AG04449 (cell line): ENCODE measurements around the gene HSD17B1.

Source experiments
- CTCF ChIA-PET: fragments of 350-600 bp; formaldehyde crosslinking; extraction: SDS; loops from one replicate; lab custom pipeline; 2021; ENCODE audit warnings: antibody characterized with exemption; lab: Yijun Ruan, JAX
- POLR2A ChIA-PET: fragments of 400-600, 350-600 bp; formaldehyde crosslinking; extraction: SDS; loops from one replicate; lab custom pipeline; 2020; ENCODE audit warnings: antibody characterized with exemption, inconsistent platforms; lab: Yijun Ruan, JAX
- DNase-seq: peaks from one replicate; pipeline ENCODE4 v3.0.0-alpha.2; 2010; ENCODE audit warnings: low read depth, low spot score
- H3K4me3 ChIP-seq: 2 replicates; pipeline ENCODE4 v1.5.1; 2011; ENCODE audit warnings: low read depth, mild to moderate bottlenecking, control low read depth, low read length
- TF ChIP-seq, protein P1 (sequence below): IDR thresholded peaks from one replicate; pipeline ENCODE4 v1.5.1; 2011; ENCODE audit warnings: mild to moderate bottlenecking, moderate library complexity, low read length, control low read depth, inconsistent platforms; ENCODE audit not compliant: insufficient read depth; ENCODE audit errors: missing control alignments

HSD17B1 gene

DNA sequence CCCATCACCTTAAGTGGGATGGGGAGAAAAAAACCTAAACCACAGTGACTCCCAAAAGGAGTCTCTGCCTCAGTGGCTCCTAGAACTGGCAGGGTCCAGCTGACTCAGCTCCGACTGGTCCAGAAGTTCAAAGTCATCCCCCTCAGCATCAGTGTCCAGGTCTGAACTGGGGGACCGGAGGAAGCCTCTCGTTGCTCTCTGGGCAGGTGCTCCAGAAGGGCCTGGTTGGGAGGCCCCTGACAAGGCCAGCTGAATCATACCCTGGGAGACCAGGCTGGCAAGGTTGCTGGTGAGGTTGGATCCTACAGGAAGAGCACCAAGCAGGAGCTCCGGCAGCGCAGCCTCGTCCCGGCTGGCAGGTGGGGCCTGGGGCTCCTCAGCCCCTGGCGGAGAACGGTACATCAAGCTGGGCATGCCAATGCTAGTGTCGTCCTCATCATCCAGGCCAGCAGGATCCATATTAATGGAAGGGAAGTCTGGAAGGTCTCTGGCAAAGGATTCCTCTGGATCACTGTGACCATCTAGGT is 29.1 kb downstream of the HSD17B1 start:
- ChIA-PET CTCF (interaction anchor here (2.2 to 5.0 kb wide), 3 partner anchors 27 to 102 kb away, joined by 8 to 42 read pairs (median 10); partner anchors contain the start of genes CNTNAP1, RETREG3 and TUBG1), POLR2A (no interaction called here)
- no peak overlapping the region for H3K4me3 ChIP-seq
- DNase-seq, result no peak
- TF ChIP-seq, protein P1, sequence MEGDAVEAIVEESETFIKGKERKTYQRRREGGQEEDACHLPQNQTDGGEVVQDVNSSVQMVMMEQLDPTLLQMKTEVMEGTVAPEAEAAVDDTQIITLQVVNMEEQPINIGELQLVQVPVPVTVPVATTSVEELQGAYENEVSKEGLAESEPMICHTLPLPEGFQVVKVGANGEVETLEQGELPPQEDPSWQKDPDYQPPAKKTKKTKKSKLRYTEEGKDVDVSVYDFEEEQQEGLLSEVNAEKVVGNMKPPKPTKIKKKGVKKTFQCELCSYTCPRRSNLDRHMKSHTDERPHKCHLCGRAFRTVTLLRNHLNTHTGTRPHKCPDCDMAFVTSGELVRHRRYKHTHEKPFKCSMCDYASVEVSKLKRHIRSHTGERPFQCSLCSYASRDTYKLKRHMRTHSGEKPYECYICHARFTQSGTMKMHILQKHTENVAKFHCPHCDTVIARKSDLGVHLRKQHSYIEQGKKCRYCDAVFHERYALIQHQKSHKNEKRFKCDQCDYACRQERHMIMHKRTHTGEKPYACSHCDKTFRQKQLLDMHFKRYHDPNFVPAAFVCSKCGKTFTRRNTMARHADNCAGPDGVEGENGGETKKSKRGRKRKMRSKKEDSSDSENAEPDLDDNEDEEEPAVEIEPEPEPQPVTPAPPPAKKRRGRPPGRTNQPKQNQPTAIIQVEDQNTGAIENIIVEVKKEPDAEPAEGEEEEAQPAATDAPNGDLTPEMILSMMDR, result no peak

DNA sequence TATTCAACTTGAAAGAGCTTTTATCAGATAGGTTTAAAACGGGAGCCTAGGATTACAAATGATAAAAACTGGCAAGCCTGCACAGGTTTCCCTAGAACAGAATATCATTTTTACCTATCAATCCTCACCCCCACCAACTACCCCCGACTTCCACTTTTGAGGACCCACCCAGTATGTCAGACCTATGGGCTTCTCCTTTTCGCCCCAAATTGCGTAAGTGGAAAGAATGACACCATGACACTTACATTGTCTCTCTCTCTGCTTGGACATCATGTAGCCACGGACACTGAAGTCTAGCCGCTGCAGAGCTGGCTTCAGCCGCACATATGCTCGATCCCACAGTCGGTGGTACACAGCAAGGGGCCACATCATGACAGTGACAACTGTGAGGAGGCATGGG is 32.2 kb downstream of the HSD17B1 start:
- CTCF ChIA-PET, result interaction anchor here (1.0 to 1.8 kb wide), 3 partner anchors 9 to 99 kb away, joined by 3 to 4 read pairs (median 4); no protein-coding TSS in a partner anchor
- no peak overlapping the region for H3K4me3 ChIP-seq
- DNase-seq, result no peak
- TF ChIP-seq, protein P1, result no peak
- POLR2A ChIA-PET, result no interaction called here

DNA sequence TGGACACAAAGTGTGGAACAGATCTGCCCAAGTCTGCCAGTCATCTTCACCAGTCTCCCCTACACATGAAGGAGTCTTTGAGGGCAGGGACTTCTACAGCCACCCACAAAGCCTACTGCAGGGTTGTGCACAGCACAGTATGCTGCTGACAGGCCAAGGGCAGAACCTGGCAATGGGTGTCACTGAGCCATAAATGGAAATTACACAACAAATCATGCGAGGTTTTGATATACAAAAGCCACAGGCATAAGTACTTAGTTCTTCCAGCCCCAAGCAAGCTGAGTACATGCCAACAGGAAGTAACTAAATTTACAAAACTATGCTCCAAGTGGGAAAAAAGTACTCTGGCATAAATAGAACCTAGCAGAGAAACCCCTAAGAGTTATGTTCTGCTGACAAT is 32.6 kb downstream of the HSD17B1 start:
- ChIA-PET POLR2A (no interaction called here), CTCF (interaction anchor here (0.8 to 2.4 kb wide), 4 partner anchors 13 to 98 kb away, joined by 3 to 8 read pairs (median 4); no protein-coding TSS in a partner anchor)
- no peak overlapping the region for H3K4me3 ChIP-seq
- DNase-seq, result no peak
- TF ChIP-seq, protein P1, result no peak

DNA sequence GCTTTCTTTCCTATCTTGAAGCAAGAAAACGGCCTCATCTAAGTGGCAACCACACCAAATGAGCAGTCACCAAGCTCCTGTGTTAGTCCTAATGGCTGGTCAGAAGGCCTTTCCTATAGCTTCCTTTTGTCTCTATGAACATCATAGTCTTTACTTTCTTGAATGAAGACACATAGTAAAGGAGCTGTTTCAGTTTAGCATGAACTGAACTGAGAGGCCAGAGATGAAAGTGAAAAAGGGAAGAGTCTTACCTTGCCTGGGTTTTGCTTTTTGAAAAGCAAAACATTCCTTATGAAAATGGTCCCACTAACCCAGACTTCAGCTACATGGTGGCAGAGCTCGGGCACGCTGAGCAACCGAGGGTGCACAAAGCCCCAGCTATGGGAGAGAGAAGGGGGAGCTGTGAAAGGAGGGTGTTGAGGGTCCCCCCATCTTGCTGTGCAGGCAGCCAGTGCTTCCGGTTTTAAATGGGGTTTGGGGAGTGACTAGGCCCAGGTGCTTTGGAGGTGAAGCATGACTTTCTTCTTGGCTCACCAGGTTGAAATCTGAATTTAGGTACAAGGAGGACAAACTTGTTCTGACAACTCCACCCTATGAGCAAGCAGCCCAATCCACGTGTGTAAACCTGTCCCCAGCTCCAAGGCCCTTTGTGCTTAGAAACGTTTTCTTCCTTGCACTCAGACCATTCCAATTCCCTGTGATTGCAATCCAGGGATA is 33.9 kb downstream of the HSD17B1 start:
- CTCF ChIA-PET, result interaction anchor here (1.4 to 4.6 kb wide), 4 partner anchors 8 to 177 kb away, joined by 4 to 38 read pairs (median 6); partner anchors contain the start of gene PSMC3IP
- no peak overlapping the region for H3K4me3 ChIP-seq
- TF ChIP-seq, protein P1, result no peak
- DNase-seq, result no peak
- POLR2A ChIA-PET, result interaction anchor here (0.9 kb wide), 1 partner anchor 89 kb away, joined by 3 read pairs; no protein-coding TSS in a partner anchor

DNA sequence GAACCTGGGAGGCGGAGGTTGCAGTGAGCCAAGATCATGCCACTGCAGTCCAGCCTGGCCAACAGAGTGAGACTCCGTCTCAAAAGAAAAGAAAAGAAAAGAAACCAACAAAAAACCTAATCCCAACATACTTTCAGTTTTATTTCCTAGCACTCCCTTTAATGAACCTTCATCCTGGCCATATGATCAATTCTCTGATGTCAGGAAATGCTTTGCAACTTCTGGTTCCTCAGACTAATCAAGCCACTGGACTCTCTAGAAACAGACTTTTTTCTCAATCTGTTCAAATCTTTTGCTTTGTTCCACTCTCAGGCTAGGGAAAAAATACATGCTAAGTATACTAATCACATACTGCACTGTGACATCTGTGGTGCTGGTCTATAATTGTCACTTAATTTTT is 38.2 kb downstream of the HSD17B1 start:
- TF ChIP-seq, protein P1, result no peak
- no peak for DNase-seq
- H3K4me3 ChIP-seq, result no peak overlapping the region
- CTCF ChIA-PET, result interaction anchor here (1.3 to 2.3 kb wide), 3 partner anchors 11 to 89 kb away, joined by 3 to 15 read pairs (median 8); partner anchors contain the start of gene PSMC3IP
- POLR2A ChIA-PET, result no interaction called here

DNA sequence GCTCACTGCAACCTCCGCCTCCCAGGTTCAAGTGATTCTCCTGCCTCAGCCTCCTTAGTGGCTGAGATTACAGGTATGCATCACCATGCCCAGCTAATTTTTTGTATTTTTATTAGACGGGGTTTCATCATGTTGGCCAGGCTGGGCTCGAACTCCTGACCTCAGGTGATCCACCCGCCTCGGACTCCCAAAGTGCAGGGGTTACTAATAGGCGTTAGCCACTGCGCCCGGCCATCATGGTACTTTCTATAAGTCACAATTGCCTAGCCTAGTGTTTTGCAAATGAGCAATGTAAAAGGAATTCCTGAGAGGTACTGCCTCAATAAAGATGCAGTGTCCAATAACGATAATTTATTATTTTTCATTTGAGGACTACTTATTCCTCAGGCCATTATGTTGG is 38.7 kb downstream of the HSD17B1 start:
- TF ChIP-seq, protein P1, result no peak
- H3K4me3 ChIP-seq, result no peak overlapping the region
- no peak for DNase-seq
- CTCF ChIA-PET, result interaction anchor here (1.3 to 2.3 kb wide), 2 partner anchors 13 to 88 kb away, joined by 3 to 15 read pairs; partner anchors contain the start of gene PSMC3IP
- POLR2A ChIA-PET, result no interaction called here
